ENCODE data around the gene MYLK2.
"Not testable (repeated sequence)": the region's sequence is repeated elsewhere in the genome, so short reads cannot be mapped to it uniquely, and the experiment has no call there.

MYLK2 gene

DNA sequence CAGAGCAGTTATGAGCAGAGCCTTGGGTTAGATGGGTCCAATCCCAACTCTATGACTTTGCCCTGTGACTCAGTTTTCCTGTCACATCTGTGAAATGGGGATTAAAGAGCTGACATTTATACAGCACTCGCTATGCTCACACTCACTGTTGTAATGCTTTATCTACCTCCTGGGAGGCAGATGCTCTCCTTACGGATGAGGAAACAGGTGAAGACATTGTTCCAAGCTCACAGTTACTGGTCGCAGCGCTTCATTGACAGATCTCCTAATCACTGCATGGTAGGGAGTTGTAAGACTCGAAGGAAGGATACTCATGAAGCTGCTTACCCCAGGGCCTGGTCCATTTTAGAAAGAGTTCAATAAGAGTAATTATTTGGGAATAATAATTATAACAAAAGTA, 2.9 kb upstream of the MYLK2 start:
- no peak for DNase-seq

DNA sequence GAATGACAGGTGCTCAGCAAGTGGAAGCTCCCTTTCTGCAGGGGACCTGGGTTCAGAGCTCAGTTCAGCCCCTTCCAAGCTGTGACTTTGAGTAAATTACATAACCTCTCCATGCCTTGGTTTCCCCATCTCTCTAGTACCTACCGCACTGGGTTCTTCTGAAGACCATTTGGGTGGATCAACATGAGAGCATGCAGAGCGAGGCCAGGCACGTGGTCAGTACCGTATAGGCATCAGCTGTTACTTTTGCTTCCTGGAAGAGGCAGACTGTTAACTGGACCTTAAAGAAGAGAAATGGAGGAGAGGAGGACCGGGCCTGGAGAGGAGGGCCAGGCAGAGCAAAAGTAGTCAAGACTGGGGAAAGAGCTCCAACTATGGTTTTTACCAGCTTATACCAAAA, 1.7 kb upstream of the MYLK2 start:
- no peak for DNase-seq

DNA sequence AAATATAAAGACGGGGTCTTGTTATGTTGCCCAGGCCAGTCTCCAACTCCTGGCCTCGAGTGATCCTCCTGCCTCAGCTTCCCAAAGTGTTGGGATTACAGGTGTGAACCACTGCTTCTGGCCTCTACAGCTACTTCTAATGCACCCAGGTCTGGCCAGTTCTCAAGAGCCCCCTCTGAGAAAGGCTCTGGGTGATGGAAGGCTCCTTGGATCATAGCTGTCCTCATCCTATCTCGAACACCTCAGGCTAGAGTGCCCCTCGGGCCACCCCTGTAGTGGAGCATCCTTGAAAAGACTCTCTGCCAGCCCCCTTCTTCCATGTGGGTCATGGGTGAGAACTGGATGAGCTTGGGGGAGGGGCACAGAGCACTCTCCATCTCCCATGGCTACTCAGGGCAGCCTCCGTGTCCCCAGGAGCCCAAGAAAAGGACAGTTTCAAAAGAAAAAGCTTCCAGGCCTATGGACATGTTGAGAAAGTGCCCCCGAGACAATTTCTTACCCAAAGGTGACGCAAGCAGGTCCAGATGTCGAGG, 714 bp upstream of the MYLK2 start:
- DNase-seq: no peak

DNA sequence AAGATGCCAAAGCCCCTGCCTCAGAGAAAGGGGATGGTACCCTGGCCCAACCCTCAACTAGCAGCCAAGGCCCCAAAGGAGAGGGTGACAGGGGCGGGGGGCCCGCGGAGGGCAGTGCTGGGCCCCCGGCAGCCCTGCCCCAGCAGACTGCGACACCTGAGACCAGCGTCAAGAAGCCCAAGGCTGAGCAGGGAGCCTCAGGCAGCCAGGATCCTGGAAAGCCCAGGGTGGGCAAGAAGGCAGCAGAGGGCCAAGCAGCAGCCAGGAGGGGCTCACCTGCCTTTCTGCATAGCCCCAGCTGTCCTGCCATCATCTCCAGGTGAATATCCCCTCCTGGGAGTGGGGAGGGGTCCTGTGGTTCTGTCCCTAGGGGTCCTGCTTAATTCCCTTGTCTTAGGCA, 1.1 kb downstream of the MYLK2 start:
- no peak for DNase-seq

DNA sequence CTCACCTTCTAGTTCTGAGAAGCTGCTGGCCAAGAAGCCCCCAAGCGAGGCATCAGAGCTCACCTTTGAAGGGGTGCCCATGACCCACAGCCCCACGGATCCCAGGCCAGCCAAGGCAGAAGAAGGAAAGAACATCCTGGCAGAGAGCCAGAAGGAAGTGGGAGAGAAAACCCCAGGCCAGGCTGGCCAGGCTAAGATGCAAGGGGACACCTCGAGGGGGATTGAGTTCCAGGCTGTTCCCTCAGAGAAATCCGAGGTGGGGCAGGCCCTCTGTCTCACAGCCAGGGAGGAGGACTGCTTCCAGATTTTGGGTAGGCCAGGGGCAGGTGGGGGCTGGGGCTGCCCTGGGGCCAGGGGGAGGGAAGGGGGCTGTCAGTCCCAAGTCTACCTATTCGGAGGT, 2.3 kb downstream of the MYLK2 start:
- DNase-seq: no peak

DNA sequence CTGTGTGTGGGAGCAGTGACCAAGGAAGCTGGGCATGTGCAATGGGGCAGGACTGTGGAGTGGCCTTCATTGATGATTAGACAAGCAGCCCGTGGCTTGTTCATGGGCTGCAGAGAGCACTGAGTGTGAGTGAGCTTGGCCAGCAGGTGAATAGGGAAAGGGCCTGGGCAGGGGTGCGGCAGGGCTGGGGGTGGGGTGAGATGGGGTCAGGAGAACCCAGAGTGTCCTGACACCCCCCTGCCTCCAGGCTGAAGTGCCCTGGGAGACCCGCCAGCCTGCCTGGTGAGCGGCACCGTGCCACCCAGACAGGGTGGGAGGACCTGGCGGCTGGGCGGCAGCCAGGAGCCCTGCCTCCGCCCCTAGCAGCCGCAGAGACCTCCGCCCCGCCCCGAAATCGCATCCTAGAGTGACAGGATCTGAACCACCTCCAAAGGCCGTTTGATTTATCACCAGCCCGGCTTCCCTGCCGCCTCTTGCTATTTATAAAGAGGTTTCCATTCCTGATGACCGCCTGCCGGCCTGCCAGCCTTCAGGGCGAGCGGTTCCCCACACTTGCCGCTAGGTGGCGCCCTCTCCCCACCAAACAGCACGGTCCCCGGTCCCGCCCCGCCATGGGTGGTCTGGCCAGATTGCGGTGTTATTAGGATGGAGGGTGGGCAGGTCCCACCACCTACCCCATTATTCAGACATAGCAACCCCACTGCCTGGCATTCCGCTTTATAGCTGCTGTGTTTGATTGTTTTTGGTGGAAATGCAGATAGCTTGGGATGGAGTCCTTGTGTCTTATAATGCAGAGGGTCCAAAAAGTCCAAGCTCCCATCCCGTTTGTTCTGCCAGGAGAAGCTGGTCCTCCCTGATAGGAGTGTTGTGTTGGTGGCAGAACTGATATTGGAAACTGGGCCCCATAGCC, 3.5 kb downstream of the MYLK2 start:
- DNase-seq: peak; percentile 72

DNA sequence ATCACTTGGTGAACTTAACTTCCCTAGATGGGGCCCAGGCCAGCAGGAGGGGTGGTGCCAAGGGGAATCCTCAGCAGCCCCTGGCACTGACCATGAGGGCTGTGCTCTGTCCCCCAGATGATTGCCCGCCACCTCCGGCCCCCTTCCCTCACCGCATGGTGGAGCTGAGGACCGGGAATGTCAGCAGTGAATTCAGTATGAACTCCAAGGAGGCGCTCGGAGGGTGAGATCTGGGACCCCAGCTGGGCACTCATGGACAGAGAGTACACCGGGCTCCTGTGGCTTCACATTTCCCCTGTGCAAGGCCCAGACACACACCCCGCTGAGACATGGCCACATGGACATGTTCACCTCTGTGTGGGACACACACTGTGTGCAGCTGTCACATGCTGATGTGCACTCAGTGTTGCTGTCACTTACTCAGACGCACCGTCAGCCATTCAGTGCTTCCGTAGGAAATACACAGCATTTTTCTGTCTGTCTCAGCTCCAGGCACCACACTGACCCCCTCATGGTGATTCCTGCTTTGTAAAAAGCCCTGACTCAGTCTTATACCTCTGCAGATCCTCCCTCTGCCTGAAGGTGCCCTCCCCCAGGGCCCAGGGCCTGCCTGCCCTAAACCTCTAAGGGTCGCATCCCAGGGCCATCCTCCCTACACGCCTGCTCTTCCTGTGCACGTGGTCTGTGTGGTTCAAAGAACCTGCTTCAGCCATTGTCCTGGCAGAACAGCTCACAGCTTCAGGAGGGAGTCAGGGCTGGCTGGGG, 4.4 kb downstream of the MYLK2 start:
- no peak for DNase-seq

DNA sequence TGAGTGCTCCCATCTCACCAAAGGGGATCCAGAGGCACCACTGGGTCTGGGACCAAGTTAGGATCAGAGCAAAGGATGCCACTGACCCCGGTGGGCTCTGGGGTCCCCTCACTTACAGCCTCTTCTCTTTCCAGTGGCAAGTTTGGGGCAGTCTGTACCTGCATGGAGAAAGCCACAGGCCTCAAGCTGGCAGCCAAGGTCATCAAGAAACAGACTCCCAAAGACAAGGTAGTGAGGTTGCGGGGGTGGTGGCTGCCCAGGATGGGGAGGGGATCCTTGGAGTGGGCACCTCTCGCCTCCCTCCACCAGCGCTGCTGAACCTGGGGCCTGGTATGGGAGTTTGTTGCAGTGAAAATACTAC, 4.9 kb downstream of the MYLK2 start:
- DNase-seq: no peak

DNA sequence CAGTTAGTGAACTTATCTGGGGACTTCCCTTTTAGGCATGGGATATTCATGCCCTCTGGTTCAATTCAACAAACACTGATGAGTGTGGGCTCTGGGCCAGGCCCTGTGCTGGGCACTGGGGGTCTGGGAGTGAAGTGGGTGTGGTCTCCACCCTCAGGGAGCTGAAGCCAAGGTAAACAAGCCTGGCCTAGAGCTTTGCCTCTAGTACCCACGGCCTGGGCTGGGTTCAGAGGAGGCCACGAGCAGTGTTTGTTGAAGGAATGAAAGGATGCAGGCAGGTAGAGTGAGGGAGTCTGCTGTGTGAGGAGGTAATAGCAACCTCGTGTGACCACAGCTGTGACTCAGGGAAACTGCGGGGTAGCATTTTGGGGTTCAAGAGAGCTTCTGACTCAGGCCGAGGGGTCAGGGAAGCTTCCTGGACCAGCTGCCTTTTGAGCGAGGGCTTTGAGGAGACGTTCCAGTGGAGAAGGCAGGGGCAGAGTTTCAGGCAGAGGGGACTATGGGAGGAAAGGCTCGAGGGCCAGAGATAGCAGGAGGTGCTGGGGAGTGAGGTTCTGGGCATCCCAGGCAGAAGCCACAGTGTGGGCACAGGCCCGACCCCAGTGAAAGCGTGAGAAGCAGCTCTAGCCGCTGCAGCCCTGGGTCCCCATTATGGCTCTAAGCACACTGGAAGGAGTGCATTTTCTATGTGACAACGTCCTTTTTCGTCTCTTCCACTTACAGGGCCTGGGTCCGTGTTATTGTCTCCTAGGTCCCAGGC, 5.6 kb downstream of the MYLK2 start:
- no peak for DNase-seq

DNA sequence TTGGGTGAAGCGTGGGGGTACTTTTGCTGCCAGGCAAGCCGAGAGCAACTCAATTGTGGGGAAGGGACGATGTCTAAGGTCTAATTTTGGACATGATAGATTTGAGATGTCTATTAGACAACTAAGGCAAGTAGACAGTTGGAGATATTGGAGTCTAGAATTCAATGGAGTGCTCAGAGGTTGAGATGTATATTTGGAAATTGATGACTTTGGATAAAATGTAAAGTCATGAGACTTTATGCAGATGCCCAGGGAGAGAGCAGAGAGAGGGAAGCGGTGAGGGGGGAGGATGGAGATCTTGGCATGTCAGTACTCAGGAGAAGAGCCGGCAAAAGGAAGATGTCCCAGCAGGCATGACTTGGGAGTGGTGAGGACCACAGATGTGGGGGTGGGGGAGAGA, 6.9 kb downstream of the MYLK2 start:
- DNase-seq: no peak

DNA sequence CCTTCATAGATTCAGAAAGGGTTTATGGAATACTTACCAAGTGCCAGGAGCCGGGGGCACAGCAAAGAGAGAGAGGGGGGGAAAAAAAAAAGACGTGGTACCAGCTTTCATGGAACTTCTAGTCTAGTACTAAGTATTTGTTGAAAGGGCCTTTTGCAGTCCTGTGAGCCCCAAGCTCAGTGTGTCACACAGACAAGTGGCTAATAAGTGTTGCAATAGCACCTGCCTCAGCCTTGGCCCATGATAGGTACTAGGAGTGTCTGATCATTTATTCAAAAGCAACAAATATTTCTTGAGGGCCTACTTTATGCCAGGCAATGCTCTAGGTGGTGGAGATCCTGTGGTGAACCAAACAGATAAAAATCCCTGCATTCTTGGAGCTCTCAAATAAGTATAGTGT, 7.9 kb downstream of the MYLK2 start:
- no peak for DNase-seq

DNA sequence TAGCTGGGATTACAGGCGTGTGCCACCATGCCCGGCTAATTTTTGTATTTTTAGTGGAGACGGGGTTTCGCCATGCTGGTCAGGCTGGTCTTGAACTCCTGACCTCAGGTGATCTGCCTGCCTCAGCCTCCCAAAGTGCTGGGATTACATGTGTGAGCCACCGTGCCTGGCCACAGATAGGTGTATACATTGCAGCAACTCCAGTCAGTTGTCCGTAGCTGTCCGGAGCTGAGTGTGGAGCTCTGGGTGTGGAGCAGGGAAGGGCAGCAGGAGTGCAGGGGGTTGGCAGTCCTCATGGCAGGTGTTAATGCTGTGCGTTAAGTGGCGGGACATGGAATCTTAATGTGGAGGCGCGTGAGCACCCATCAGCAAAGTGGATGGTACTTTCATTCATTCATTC, 8.9 kb downstream of the MYLK2 start:
- not testable (repeated sequence) for DNase-seq

DNA sequence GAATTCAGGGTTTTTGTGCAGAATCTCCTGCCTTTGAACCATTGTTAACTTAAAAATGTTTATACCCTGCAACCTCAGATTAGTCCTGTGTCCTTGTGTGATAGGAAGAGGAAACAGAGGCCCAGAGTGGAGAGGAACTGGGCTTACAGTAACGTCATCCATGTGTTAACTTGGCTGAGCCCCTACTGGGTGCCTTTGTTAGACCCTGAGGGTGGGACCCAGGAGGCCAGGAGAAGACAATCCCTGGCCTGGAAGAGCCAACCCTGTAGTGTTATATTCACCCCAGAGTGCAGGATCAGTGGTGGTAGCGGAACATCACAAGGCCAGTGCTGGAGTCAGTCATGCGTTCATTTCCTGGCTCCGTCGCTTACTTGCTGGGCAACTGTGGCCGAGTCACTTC, 10.6 kb downstream of the MYLK2 start:
- DNase-seq: no peak

DNA sequence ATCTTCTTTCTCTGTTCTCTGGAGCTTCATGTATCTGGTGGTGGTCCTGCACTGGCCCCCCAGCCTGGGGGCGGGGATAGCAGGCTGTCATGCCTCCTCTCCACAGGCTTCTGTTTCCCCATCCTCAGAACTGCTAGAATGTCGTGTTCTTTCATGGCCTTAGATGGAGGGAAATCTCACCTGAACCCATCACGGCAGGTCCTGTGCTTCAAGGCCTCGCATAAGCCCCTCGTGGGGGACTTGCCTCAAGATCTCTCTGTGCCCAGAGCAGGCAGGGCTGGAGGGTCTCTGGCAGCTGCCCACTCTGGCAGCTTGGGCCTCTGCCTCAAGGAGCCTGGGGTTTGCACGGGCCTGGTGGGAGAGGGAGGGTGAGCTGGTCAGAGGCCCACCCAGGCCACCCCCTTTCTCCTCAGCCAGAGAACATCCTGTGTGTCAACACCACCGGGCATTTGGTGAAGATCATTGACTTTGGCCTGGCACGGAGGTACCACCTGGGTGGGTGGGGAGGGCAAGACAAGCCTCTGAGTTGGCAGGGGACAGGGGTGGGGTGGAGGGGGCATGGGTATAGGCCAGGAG, 11.3 kb downstream of the MYLK2 start:
- no peak for DNase-seq

DNA sequence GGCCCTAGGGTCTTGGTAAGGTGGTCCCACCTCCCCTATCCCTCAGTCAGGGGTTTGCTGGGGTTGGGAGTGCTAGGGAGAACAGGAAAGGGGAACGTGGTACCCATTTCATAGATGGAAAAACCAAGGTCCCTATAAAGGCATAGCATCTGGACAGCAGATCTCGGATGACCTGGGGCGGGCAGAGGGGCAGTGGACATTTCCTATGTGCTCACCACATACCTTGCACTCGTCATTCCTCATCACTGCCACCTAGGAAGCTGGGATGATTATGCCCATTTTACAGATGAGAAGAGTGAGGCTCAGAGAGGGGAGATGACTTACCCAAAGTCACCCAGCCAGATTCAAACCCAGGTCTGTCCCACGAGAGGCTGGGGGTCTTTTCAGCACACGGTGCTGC, 12.1 kb downstream of the MYLK2 start:
- no peak for DNase-seq

DNA sequence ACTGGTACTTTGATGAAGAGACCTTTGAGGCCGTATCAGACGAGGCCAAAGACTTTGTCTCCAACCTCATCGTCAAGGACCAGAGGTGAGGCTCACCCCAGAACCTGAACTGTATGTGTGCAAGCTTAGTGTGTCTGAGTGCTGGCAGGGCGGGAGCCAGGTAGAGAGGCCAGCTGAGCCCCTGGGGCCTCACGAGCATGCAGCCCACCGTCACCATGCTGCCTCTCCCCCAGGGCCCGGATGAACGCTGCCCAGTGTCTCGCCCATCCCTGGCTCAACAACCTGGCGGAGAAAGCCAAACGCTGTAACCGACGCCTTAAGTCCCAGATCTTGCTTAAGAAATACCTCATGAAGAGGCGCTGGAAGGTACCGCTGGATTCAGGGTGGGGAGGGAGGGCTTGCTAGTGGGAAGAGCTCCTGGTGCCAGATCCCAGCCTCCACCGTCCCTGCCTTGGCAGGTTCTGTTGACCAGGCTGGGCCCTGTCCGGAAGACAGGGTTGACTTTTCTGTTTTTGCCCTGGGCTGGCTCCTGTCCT, 12.7 kb downstream of the MYLK2 start:
- no peak for DNase-seq

DNA sequence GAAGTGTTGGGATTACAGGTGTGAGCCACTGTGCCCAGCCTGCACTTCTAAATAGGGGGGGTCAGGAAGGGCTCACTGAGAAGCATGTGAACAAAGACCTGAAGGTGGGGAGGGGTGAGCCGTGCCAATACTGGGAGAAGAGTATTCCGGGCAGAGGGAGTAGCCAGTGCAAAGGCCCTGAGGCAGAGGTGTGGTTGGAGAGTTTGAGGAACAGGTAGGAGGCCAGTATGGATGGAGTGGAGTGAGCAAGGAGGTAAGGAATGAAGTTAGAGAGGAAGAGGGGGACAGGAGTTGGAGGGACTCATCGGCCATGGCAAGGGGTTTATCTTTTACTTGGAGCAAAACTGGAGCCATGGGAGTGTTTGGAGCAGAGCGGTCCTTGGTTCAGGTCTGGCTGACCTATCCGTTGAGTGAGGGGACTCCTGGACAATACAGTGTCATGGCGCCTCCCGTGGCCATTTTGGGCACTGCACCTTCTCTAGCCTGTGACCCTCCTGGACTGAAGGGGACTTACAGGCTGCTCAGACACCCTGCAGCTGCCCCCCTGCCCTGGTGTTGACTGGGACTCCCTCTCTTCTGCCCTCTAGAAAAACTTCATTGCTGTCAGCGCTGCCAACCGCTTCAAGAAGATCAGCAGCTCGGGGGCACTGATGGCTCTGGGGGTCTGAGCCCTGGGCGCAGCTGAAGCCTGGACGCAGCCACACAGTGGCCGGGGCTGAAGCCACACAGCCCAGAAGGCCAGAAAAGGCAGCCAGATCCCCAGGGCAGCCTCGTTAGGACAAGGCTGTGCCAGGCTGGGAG, 14.2 kb downstream of the MYLK2 start:
- DNase-seq: peak; percentile 60

DNA sequence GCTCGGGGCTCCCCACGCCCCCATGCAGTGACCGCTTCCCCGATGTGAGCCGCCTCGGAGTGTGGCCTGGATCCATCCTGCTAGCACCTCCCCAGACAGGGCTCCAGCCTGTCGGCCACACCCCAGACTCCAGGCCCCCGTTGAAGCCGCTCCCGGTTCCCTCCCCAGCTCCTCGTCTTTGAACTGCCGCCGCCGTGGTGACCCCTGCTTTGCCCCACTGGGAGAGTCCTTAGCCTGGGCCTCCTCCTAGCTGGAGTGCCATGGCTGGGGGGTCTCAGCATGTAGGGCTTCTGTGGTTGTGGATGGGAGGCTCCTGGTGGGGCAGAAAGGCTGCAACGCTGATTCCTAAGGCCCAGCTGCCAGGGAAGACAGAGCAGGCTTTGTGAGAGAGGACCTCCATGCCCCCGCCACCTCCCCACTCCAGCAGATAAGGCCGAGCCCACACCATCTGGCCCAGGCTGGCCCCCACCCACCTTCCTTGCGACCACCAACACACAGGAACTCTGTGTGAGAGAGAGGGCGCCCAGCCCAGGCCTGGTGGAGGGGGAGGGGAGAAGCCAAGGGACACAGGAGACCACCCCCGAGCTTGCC, 14.9 kb downstream of the MYLK2 start:
- no peak for DNase-seq

DNA sequence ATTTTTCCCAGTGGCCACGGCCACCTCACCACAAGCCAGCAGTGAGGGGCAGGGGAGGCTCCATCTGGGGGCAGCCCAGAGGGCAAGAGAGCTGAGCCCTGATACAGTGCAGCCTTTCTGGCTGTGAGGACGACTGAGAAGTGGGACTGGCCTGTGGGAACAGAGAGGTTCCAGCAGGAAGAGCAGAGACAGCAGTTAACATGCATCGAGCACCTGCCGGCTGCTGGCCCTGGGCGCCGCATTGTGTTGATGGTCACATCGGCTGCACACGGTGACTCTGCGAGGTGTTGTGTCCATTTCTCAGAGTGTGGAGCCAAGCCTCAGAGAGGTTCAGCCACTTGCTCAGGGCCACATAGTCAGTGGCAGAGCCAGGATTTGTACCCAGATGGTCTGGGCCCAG, 16.4 kb downstream of the MYLK2 start:
- no peak for DNase-seq

DNA sequence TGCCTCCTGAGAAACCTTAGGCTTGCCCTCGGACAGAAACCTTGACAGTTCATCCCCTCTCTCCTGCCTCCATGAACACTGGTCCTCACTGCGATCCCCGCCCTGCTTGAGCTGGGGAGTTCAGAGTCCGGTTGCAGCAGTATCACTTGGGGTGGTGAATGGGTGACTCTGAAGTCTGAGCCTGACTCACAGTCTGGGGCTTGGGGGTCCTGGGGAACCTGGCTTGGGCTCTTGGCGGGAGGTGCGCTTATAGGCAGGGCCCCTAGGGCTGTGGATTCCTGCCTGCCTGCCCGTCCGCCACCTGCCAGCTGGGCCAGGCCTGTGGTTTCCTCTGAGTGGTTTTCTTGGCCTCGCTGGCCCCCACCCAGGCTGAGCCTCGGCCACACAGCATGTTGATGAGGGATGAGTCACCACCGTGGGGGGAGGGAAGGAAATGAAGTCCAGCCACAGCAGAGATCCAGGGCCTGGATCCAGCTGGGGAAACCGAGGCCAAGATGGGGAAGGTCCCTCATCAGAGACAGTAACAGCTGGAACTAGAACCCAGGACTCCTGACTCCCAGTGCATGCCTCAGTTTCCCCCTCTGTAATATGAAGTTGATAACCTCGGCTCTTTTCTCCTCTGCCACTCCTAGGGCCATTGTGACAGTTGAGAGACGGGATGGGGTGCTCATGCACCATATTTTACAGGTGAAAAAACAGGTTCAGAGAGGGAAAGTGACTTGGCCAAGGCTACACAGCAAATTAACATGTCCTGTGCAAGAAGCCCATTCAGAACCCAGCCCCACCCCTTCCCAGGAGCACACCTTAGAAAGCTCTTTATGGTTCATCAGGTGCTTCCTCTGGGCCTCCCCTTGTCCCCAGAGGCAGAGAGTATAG, 17.1 kb downstream of the MYLK2 start:
- DNase-seq: peak; percentile 59

All from activated CD4-positive, alpha-beta T cell treated with anti-CD3 and anti-CD28 coated beads, Interleukin-10, Interleukin-2, amounts not matched to agents 100 ng/mL and 50 ng/mL, durations not matched to agents 16 hours and 8 hours (primary cell).